Suppressor macrophage treated with lipopolysaccharide for 1 hour (primary cell): ENCODE measurements around the gene PPM1K.

Source experiments
- DNase-seq, 3 donors: peaks; one replicate each; pipeline ENCODE4 v3.0.0-alpha.2; 2020 to 2022

Gene PPM1K

DNA sequence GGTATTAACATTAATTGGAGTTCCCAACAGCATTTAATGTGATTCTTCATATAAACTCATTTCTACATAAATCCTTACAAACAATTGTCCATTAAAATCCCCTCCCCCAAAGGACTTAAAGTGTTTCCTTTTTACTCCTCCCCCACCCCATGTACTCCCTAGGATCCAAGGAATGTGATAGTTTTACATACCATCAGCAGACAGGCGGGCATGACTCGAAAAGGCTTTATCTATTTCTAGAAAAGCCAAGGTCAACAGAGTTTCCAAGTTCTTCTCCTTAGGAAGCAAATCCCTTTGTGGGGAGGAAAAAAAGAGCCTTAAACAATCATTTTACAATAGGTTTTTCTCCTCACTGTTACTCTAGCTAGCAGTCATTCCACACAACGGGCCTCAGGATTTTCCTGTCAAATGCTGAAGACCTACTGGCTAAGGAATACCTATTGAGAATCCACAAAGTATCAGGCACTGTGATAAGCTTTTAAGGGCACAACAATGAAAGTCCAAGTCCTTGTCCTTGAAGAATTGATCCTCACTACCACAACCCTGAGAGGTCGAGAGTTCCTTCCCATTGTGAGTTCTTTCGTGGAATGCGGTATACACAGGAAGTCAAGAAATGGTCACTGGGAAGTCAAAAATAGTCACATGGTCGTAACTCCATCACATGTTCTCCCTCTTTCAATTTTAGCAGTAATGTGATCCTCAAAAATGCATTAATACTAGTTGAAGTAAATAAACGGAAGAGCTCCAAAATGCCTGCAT lies 7.2 kb downstream of the PPM1K start:
- peak in 1 of 3 donors; percentile 30 for DNase-seq

DNA sequence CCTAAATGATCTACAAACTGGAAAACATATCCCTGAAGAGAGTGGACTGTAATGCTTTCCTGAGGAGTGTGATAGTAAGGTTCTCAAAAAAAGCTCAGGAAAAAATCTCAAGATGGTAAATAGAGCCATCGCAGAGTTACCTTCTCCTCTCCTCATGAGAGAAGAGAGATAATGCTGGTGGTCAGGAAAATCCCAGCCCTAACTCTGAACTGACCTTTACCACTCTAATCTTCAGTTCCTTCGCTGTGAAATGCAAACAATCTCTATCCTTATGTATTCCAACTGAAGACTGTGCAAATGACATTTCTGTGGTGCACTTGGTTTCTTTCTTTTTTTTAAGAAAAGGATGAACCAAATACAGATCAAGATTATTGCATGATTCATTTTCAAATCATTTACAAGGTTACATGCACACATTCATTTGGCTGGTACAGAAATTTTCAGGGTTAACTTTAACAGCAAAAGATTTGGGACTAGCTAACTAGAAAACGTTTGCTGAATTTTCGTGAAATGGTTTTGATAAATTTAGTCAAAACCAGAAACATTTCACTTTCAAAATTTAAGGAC lies 8.3 kb downstream of the PPM1K start:
- no peak for DNase-seq

DNA sequence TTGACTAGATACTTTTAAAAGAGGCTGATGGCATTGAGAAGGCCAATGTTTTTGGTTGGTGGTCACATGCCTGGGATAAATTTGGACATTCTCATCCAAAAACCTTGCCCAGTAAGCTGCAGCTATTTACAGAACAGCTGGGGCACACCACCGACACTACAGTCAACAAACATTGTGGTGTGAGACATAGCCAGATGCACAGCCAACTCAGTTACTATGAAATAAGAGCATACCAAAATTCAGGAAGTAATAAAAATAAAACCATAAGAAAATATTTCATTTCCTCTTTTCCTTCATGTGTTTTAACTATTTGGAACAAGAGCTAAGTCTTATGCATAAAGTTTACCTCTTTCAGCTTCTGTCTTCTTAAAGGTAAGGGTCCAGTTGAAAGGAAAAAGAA lies 8.8 kb downstream of the PPM1K start:
- peak; percentile 52 to 79 (median 71) for DNase-seq

DNA sequence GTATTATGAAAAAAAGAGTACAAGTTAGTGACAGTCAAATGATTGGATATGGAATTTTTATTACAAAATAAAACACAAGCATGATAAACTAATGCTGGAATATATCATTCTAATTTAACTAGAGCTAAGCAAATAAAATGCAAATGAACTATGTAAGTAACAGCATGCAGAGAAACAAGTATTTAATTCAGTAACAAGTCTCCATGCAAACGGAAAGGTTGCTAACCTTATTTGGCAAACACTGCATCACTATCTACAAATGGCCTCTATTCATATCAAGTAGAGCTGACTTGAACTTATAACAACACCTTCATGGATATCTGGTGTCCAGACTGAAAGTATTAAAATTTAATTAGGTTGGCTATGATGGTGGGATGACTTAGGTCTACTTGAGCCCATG lies 15.4 kb downstream of the PPM1K start:
- DNase-seq = no peak

DNA sequence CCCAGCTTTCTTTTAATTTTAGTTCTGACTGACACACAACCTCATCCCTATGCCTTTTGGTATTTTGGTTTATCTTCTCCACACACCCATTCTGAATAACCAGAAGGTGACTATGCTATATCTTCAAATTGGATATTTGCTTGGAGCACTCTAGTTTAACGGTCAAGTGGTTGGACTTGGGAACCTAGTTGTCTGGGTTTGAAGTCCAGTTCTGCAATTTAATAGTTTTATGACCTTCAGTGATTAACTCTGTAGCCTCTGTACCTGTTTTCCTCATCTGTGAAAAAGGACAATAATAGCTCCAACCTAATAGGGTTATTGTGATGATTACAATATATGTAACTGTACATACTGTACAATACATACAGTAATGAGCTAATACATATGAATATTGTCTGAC lies 20.0 kb downstream of the PPM1K start:
- no peak for DNase-seq

DNA sequence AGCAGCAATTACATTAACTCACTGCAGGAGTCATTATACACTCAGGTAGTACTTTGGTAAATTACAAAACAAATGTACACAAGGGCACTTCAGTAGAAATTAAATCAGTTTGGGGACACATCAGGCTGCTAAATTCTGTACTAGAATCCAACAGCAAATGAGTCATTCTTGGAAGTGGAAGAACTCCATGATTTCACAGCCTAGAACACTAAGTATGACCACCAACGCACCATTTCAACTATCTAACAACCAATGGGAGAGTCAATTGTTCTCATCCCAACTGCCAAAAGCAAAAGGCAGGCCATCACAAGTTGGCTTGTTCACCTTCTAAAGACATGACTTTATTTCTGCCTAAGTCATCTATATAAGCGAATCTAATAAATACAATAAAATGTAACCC lies 26.6 kb downstream of the PPM1K start:
- DNase-seq = no peak

DNA sequence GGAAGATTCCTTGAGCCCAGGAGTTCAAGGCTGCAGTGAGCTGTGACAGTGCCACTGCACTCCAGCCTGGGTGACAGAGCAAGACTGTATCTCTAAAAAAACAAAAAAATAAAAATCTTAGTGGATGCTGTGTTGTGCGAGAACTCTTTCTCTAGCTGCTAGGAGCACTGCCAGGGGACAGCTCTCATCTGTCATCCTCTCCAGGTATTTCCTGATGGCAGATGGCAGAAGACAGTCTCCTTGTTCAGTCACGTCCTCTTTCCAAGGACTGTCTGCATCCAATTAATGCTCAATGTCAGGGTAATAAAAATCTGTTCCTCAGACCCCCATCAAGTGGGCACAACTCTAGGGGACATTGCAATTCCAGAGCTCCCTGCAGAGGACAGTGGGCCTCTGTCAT lies 29.2 kb downstream of the PPM1K start:
- no peak for DNase-seq

DNA sequence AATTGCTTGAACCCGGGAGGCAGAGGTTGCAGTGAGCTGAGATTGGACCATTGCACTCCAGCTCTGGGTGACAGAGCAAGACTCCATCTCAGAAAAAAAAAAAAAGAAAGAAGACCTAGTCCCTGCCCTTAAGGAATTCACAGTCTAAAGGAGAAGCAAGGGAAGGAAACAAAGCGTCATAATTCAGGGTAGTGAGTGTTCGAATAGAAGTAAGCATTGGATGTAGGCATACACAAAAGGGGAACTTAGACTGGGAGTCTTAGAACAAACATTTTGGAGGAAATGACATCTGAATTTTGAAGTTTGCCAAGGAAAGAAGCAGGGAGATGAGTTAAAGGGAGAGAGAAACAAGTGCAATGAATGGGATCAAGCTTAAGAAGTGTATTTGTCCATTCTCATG lies 32.4 kb downstream of the PPM1K start:
- peak; percentile 58 to 83 (median 77) for DNase-seq

DNA sequence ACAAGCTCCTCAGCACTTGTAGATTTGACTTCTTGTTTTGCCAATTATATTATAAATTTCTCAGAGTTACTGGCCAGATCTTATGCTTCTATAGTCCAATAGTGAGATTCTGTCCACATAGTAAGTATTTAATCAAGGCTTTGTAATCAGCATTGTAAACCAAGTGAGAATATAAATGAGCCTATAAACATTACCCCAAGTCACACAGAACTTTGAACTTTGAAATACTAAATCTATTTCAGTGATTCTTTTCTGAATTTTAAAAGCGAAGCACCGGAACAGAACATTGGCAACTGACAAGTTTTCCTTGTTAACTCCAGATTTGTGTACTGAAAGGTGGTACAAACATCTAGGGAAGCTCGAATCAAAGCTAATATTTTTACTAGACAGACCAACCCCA lies 37.2 kb downstream of the PPM1K start:
- DNase-seq = no peak

DNA sequence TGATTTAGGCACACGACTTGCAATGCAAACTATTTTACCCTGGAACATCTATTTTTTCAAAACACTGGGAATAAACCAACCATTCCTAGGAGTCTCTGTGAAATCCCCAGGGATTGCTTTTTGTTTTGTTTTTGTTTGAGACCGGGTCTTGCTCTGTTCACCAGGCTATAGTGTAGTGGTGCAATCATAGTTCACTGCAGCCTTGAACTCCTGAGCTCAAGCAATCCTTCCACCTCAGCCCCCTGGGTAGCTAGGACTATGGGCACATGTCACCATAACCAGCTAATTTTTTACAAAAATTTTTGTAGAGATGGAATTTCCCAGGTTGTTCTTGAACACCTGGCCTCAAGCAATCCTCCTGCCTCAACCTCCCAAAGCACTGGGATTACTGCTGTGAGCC lies 37.8 kb downstream of the PPM1K start:
- DNase-seq = no peak

DNA sequence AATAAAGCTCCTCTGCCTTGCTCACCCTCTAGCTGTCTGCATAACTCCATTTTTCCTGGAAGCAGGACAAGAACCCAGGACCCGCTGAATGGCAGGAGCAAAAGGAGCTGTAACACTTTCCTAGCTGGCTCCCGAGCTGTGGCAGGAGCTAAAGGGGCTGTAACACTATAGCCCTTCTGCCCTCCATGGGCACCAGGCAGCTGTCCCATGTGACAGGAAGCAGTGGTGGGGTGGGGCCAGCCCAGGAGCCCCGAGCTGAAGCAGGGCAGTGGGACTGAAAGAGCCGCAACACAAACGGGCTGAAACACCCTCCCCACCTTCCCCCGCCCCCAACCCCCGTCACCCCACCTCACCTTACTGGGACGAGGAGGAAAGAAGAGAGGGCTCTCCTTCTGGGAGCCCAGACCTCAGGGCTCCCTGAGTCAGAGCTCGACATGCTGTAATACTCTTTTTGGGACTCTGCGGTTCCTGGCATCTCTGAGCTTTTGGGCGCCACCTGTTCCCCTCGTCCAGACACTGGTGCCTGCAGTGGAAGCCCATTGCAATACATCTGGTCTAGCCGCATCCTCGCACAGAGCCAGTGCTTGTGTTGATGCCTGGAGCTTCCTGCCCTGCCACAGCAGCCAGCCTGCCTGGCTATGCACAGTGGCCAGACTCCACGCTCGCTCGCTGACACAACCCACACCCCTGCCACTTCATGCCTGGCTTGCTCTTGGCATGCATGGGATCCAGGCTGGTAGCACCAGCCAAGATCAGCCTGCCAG lies 39.4 kb downstream of the PPM1K start:
- no peak for DNase-seq

DNA sequence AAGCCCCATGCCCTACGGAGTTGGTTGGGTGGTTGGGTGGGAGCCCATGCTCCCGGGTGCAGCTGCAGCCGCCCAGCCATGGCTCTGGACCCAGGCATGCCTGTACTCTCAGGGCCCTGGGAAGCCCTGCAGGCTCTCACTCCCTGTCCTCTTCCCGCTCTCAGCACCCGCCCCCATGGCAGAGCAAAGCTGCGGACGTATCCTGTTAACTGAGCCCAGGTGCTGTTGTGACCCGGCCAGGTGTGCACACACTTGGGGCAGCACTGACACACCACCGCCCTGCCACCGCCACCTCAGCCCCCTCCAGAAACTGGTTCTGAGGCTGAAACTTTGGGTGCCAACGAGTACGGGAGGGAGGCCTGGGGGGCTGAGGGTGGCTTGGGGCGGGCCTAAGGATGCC lies 40.3 kb downstream of the PPM1K start:
- no peak for DNase-seq

DNA sequence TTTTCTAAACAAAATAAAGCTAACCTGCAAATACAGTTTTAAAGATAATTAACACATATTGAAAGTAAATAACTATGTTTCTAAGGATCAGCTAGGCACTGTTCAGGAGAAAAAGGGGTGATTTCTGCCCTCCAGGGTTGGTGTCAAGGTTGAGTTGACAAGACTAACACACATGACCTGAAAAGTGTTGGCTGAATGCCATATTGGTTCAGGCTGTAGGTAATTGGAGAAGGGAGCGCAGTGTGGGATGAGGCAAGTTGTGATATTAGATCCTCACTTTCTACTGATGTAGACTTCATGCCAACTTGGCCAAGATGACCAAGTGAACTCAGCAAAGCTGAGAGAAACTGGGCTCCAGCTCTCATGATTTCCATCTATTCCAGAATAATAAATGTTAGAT lies 42.2 kb downstream of the PPM1K start:
- DNase-seq = no peak

DNA sequence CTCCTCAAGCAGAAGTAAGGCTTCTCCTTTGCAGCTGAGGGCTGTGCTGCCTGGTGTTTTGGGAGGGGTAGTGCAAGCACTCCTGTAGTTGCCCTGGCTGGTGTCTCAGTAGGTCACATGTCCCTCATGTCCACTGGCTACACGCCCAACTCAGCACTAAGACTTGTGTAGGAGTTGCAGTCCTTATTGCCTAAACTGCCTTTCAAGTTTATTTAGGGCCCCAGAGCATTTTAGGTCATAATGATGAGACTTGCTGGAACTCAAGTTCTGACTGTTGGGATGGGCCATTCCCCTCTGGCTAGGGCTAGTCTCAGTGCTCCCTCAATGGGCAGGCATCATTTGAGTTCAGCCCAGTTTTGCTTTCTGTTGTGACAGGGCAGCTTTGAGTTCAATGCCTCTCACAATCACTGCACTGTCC lies 44.1 kb downstream of the PPM1K start:
- peak; percentile 70 to 80 (median 75) for DNase-seq

DNA sequence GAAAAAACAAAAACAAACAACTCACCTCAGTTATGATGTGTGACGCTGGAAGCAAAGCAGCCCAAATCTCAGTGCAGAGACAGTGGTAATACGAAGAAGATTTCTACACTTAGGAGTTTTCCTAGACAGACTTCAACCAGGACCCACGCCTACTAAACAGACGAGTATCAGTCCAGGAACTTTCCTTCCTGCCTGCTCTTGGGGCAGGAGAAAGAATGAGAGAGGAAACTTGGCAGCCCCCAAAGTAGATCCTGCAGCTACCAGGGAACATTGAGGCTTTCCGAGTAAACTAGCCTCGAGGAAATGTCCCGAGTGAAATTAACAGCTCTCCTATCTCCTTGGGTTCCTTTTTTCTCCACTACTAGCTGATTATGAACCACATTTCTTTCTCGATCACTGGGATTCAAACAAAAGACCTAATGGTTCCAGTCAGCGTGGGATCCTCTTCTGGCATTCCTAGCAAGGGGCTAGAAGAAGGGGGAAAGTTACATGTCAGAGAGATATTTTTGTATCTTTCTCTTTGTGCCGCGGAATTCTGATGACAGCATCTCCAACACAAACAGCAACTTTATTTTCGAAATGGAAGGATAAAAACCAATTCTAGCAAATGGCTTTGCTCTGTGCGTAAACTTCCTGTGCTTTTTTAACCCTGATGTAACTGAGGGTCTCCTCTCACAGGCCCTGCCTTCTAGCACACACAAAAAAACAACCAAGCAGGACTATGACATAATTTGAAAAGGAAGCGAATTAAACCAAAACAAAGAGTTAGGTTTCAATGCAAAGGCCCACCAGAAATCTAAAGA lies 53.2 kb downstream of the PPM1K start:
- no peak for DNase-seq

DNA sequence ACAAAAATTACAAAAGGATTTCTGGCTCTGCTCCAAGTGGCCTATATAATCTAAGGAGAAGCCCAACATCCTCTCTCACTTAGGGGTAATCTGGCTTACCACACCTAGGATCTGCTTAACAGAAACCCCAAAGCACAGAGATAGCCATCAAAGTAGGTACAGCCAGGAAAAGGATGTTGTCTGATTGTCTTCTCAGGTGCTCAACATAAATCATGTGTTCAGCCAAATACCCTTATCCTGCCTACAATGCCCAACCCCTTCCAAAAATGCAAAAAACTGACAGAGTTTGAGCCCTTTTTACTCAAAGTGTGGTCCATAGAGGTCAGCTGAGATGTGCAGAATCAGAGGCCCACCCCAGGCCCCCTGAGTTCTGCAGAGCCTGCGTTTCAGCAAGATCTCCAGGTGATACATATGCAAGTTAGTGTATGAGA lies 53.9 kb downstream of the PPM1K start:
- no peak for DNase-seq

DNA sequence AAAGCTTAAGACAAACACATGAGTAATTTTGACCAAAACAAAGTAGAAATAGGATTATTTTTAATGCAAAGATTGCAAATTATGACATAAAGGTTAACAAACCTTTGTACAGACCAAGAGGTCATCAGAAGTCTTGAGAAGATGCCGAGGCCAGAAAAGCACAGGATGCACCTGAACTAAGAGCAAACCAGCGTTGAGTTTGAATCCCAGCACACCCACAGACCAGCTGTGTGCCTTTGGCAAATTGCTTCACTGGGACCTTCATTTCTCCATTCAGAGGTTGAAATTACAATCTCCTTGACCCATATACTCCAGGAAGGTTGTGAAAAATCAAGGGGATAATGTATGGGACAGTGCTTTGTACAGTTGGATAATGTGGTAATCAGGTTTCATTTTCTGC lies 56.6 kb downstream of the PPM1K start:
- no peak for DNase-seq

DNA sequence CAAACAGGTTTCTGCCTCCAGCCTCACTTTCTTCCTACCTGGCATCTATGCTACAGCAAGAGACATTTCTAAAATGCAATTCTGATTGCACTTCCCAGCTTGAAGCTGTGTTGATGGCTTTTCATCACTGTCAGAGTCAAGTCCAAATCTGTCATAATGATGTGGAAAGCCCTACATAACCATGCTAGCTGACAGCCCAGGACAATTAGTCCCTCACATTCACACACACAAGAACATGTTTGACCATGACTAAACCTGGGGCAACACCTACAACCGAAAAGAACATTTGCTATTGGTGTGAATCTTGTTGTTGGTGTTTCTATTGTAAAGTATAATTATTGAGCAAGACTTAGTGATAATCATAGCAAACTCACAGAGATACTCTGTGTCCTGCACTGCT lies 58.2 kb downstream of the PPM1K start:
- DNase-seq = no peak

DNA sequence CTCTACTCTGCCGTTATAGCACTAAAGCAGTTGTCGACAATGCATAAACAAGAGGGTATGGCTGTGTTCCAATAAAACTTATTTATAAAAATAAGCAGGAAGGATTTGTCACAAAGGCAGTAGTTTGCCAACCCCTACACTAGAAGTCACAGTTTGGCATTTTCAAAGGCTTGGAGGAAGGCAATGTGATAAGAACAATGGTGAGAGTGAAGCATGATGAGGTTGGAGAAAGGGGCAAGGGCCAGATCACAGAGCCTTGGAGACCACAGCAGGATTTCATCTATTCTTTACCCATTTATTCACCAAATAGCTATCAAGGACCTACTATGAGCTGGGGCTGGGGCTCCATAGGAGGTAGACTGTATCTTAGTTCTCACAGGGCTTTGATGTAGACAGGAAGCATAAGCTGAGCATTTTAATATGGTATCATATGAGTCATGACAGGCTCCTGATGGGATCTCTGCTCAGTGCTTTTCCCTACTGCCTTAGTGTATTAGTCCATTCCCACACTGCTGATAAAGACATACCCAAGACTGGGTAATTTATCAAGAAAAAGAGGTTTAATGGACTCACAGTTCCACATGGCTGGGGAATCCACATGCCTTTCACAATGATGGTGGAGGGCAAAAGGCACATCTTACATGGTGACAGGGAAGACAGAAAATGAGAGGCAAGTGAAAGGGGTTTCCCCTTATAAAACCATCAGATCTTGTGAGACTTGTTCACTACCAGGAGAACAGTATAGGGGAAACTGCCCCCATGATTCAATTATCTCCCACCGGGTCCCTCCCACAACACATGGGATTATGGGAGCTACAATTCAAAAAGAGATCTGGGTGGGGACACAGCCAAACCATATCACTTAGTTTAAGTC lies 58.9 kb downstream of the PPM1K start:
- DNase-seq = peak; percentile 24 to 50 (median 32)

DNA sequence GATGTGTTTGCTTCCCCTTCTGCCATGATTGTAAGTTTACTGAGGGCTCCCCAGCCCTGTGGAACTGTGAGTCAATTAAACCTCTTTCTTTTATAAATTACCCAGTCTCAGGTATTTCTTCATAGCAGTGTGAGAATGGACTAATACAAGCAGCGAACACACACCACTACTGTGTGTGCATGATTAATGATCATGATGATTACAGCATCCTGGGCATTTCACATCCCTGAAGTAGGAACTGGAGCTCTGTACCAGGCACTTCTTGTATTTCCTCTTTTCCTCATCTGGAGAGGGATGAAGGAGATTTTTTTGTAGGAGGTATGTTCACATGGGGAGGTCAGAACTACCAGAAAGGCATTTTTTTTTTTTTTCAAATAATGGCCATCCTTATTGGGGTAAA lies 60.8 kb downstream of the PPM1K start:
- DNase-seq = peak; percentile 70 to 86 (median 83)

DNA sequence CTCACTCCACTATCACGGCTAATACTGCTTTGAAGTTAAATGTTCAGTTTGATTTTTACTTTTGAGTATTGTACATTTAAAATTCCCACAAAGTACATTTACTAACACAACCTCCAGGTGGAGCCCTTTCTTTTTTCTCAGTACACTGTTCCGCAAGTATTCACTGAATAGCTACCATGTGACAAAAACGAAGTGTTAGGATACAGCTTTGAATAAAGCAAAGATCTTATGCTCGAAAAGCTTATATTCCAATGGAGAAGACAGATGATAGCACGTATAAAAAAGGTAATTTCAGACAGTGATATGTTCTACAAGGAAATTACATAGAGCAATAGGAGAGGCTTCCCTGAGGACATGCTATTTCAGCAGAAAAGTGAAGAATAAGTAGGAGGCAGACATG lies 65.3 kb downstream of the PPM1K start:
- peak; percentile 71 to 84 (median 79) for DNase-seq

DNA sequence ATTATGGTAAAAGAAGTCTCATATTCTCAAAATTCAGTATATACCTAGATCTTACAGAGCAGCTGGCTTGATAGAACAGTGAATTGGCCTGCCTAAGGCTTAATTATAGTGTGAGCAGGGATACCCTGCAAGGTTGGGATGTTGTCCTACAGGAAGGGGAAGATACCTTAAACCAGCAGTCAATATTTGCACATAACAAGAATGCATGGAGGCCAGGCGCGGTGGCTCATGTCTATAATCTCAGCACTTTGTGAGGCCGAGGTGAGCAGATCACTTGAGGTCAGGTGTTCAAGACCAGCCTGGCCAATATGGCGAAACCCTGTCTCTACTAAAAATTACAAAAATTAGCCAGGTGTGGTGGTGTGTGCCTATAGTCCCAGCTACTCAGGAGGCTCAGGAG lies 67.2 kb downstream of the PPM1K start:
- no peak for DNase-seq
